Measurements from ENCODE around the gene P2RY8. TPM values are rescaled to one million over a fixed set of nuclear protein-coding genes. Genes with fewer than 3 reads are reported as not detected.

Gene P2RY8
- total and polyA plus RNA-seq, 10 of the 15 experiments (the other 5 are each of a cell fraction or from before 2014, with no cell fraction given), result 2.0 to 64.4 (median 36.5) TPM

- TF ChIP-seq ZBTB4 (CRISPR knock-in tag; IDR thresholded peaks at IDR 0.05) (no peak), RCOR1 (conservative IDR thresholded peaks at IDR 0.05; ENCODE audit: low read depth, low read length) (no peak), MYB (IDR thresholded peaks at IDR 0.05; ENCODE audit: borderline replicate concordance, low read depth, low read length) (no peak), GABPA (IDR thresholded peaks at IDR 0.05; ENCODE audit: low read depth) (no peak), CHD4 (IDR thresholded peaks at IDR 0.05) (no peak), EED (IDR thresholded peaks at IDR 0.05; ENCODE audit: low read depth) (peak; percentile 64; the same call in 1 of the 2 replicates), MEF2A (IDR thresholded peaks at IDR 0.05; ENCODE audit: insufficient read depth, low read depth, low read length) (0 out of 2 replicates have a peak, but pooled peaks have one; percentile 42), NR2C1 (IDR thresholded peaks at IDR 0.05) (no peak), ZNF592 (IDR thresholded peaks at IDR 0.05) (no peak), KAT2A (conservative IDR thresholded peaks at IDR 0.05; ENCODE audit: control insufficient read depth, low read depth, low read length) (no peak), POLR2AphosphoS5 (IDR thresholded peaks at IDR 0.05; ENCODE audit: low read length) (peak; percentile 3; the same call in 1 of the 2 replicates), PAX8 (IDR thresholded peaks at IDR 0.05) (no peak), SMARCA5 (IDR thresholded peaks at IDR 0.05) (no peak), LARP7 (IDR thresholded peaks at IDR 0.05) (no peak), ZNF217 (IDR thresholded peaks at IDR 0.05) (no peak), YY1 (IDR thresholded peaks at IDR 0.05; ENCODE audit: low read depth, low read length) (no peak), SIN3A (IDR thresholded peaks at IDR 0.05; ENCODE audit: low read depth, low read length) (no peak), STAT1 (conservative IDR thresholded peaks at IDR 0.05) (no peak), CREM (IDR thresholded peaks at IDR 0.05; ENCODE audit: low read depth) (peak; percentile 44; the same call in 1 of the 2 replicates), EP300 (IDR thresholded peaks at IDR 0.05; ENCODE audit: borderline replicate concordance in 1 of 2, control insufficient read depth in 1 of 2, low read depth in 2 of 2, low read length in 2 of 2) (peak in 1 of 2 experiments; percentile 15; a peak in 1 of 4 replicates), YBX1 (IDR thresholded peaks at IDR 0.05) (no peak)
Observed at GRCh38 chrX:1528186-1528883, 8.7 kb downstream of the P2RY8 start (continued).
